ENCODE measurements around the gene CBFA2T3. TPM values are rescaled to one million over a fixed set of nuclear protein-coding genes. Genes with fewer than 3 reads are reported as not detected.
"Not testable (repeated sequence)": the region's sequence is repeated elsewhere in the genome, so short reads cannot be mapped to it uniquely, and the experiment has no call there.

Gene CBFA2T3
- total RNA-seq, 1 donor from 2014 or later, result 2.4 TPM

DNA sequence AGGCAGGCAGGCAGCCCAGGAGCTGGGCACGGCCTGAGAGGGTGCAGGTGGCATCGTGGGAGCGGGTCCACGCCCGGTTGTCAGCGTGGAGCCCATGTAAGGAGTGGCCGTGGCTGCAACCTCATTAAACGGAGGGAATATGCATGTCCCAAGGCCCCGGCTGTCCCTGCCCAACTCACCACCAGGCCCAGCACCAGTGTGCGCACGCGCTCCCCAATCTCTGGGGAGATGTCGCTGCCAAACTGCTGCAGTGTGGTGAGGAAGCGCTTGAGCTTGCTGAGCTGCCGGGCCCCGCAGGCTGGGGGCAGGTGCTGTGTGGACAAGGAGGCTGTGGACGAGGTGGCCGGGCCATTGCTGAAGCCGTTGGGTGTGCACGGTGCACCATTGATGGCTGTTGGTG lies 84.9 kb downstream of the CBFA2T3 start:
- FAIRE-seq, result no peak
- H3K27ac ChIP-seq (ENCODE audit: low read depth, low read length), result no peak overlapping the region
- DNase-seq (ENCODE audit: low read depth), result no peak
- peaks cover 10% of the 10 kb centered on the region for H3K9me3 Mint-ChIP-seq (ENCODE audit: unreplicated experiment)
- no peak overlapping the region for H3K4me3 Mint-ChIP-seq (ENCODE audit: unreplicated experiment)
- H3K9me3 ChIP-seq (ENCODE audit: insufficient read depth, low read depth, low read length), result no peaks in the 10 kb centered on the region
- no peaks in the 10 kb centered on the region for H3K4me1 Mint-ChIP-seq (ENCODE audit: low read depth, unreplicated experiment)
- peaks cover 24% of the 10 kb centered on the region for H3K27me3 Mint-ChIP-seq (ENCODE audit: low read depth, unreplicated experiment)
- H3K27ac Mint-ChIP-seq (ENCODE audit: unreplicated experiment), result no peak overlapping the region
- H3K36me3 ChIP-seq (ENCODE audit: insufficient read depth, low read length), result no peaks in the 10 kb centered on the region
- peaks cover 5% of the 10 kb centered on the region for H3K36me3 Mint-ChIP-seq (ENCODE audit: low read depth, unreplicated experiment)
- H3K4me1 ChIP-seq (ENCODE audit: insufficient read depth, low read length), result no peaks in the 10 kb centered on the region
- no peaks in the 10 kb centered on the region for H3K79me2 ChIP-seq (ENCODE audit: insufficient read depth, low read length)
- no peaks in the 10 kb centered on the region for H3K27me3 ChIP-seq (ENCODE audit: insufficient read depth, low read length)
- H3K9ac ChIP-seq (ENCODE audit: low read length), result no peak overlapping the region
- H3K4me2 ChIP-seq (ENCODE audit: low read length), result no peak overlapping the region
- no peak overlapping the region for H2AFZ ChIP-seq (ENCODE audit: low read depth, low read length)
- no peak overlapping the region for H3K4me3 ChIP-seq (ENCODE audit: insufficient read depth, low read depth, low read length)
- TF ChIP-seq CTCF (IDR thresholded peaks at IDR 0.05; ENCODE audit: insufficient read depth, low read depth, low read length) (no peak), EZH2 (IDR thresholded peaks at IDR 0.05; ENCODE audit: insufficient read depth, low read length) (no peak)
- H4K20me1 ChIP-seq (ENCODE audit: insufficient read depth, low read length), result no peaks in the 10 kb centered on the region

- no peak overlapping the region for H3K4me3 ChIP-seq (ENCODE audit: insufficient read depth, low read depth, low read length)
- DNase-seq (ENCODE audit: low read depth) (no peak), FAIRE-seq (no peak)
- no peaks in the 10 kb centered on the region for H4K20me1 ChIP-seq (ENCODE audit: insufficient read depth, low read length)
- TF ChIP-seq EZH2 (IDR thresholded peaks at IDR 0.05; ENCODE audit: insufficient read depth, low read length) (no peak), CTCF (IDR thresholded peaks at IDR 0.05; ENCODE audit: insufficient read depth, low read depth, low read length) (no peak)
- no peaks in the 10 kb centered on the region for H3K27me3 ChIP-seq (ENCODE audit: insufficient read depth, low read length)
- Mint-ChIP-seq H3K27ac (ENCODE audit: unreplicated experiment) (no peak overlapping the region), H3K9me3 (ENCODE audit: unreplicated experiment) (peaks cover 10% of the 10 kb centered on the region), H3K27me3 (ENCODE audit: low read depth, unreplicated experiment) (peaks cover 24% of the 10 kb centered on the region), H3K4me3 (ENCODE audit: unreplicated experiment) (no peak overlapping the region), H3K36me3 (ENCODE audit: low read depth, unreplicated experiment) (peaks cover 5% of the 10 kb centered on the region), H3K4me1 (ENCODE audit: low read depth, unreplicated experiment) (no peaks in the 10 kb centered on the region)
- H3K4me1 ChIP-seq (ENCODE audit: insufficient read depth, low read length), result no peaks in the 10 kb centered on the region
- no peaks in the 10 kb centered on the region for H3K79me2 ChIP-seq (ENCODE audit: insufficient read depth, low read length)
- H2AFZ ChIP-seq (ENCODE audit: low read depth, low read length), result no peak overlapping the region
- H3K36me3 ChIP-seq (ENCODE audit: insufficient read depth, low read length), result no peaks in the 10 kb centered on the region
- no peak overlapping the region for H3K27ac ChIP-seq (ENCODE audit: low read depth, low read length)
- no peak overlapping the region for H3K4me2 ChIP-seq (ENCODE audit: low read length)
- H3K9ac ChIP-seq (ENCODE audit: low read length), result no peak overlapping the region
- H3K9me3 ChIP-seq (ENCODE audit: insufficient read depth, low read depth, low read length), result no peaks in the 10 kb centered on the region
Observed at GRCh38 chr16:88891083-88891482, 85.9 kb downstream of the CBFA2T3 start.

DNA sequence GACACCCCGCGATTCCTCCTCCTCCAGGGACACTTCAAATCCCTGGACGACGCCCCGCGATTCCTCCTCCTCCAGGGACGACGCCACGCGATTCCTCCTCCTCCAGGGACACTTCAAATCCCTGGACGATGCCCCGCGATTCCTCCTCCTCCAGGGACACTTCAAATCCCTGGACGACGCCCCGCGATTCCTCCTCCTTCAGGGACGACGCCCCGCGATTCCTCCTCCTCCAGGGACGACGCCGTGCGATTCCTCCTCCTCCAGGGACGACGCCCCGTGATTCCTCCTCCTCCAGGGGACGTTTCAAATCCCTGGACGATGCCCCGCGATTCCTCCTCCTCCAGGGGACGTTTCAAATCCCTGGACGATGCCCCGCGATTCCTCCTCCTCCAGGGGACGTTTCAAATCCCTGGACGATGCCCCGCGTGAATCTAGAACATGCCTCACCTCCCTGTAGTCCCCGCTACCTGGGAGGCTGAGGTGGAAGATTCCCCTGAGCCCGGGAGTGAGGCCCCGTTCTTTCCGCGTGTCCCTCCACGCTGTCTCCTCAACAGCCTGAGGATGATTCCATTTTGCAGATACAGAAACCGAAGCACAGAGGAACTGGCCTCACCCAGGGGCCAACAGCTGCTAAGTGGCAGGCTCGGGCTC lies 87.2 kb downstream of the CBFA2T3 start:
- Mint-ChIP-seq H3K27me3 (ENCODE audit: low read depth, unreplicated experiment) (peaks cover 25% of the 10 kb centered on the region), H3K9me3 (ENCODE audit: unreplicated experiment) (peaks cover 10% of the 10 kb centered on the region)
- not testable (repeated sequence) for H3K4me1 Mint-ChIP-seq (ENCODE audit: low read depth, unreplicated experiment); H3K4me3 ChIP-seq (ENCODE audit: insufficient read depth, low read depth, low read length); H3K36me3 Mint-ChIP-seq (ENCODE audit: low read depth, unreplicated experiment); H3K4me3 Mint-ChIP-seq (ENCODE audit: unreplicated experiment); H3K79me2 ChIP-seq (ENCODE audit: insufficient read depth, low read length); FAIRE-seq; H3K9ac ChIP-seq (ENCODE audit: low read length); H3K27ac ChIP-seq (ENCODE audit: low read depth, low read length); H3K36me3 ChIP-seq (ENCODE audit: insufficient read depth, low read length); H3K4me2 ChIP-seq (ENCODE audit: low read length); H3K9me3 ChIP-seq (ENCODE audit: insufficient read depth, low read depth, low read length); H3K27ac Mint-ChIP-seq (ENCODE audit: unreplicated experiment); H2AFZ ChIP-seq (ENCODE audit: low read depth, low read length); H3K4me1 ChIP-seq (ENCODE audit: insufficient read depth, low read length); DNase-seq (ENCODE audit: low read depth); H3K27me3 ChIP-seq (ENCODE audit: insufficient read depth, low read length); H4K20me1 ChIP-seq (ENCODE audit: insufficient read depth, low read length)

Measured in astrocyte (in vitro differentiated cells and primary cell).